GM12878 (cell line): Measurements from ENCODE around the gene PRTN3.
"Not testable (repeated sequence)": the region's sequence is repeated elsewhere in the genome, so short reads cannot be mapped to it uniquely, and the experiment has no call there.

Experiments used
- ATF3 ChIP-seq: IDR thresholded peaks from 2 replicates; pipeline ENCODE4 v1.6.1; 2011; ENCODE audit warnings: low read depth, mild to moderate bottlenecking, low read length, moderate library complexity, borderline replicate concordance; ENCODE audit errors: extremely low read depth
- CREB1 ChIP-seq: IDR thresholded peaks from 2 replicates; pipeline ENCODE4 v1.6.1; 2012; ENCODE audit warnings: low read depth, mild to moderate bottlenecking, inconsistent platforms
- CTCF ChIP-seq, 3 experiments: IDR thresholded peaks in 2 of 3; conservative IDR thresholded peaks in 1 of 3; 2 replicates each; pipeline ENCODE4 v1.5.1; 2011; ENCODE audit warnings: low read depth in 3 of 3, low read length in 3 of 3, mild to moderate bottlenecking in 3 of 3, control low read depth in 2 of 3, moderate library complexity in 2 of 3, inconsistent platforms in 1 of 3, mixed read lengths in 1 of 3; ENCODE audit not compliant: control insufficient read depth in 2 of 3, insufficient read depth in 1 of 3; ENCODE audit errors: extremely low read depth in 1 of 3
- MAX ChIP-seq: IDR thresholded peaks from 2 replicates; pipeline ENCODE4 v1.6.1; 2012; ENCODE audit warnings: low read depth, low read length, improper control_type of control experiment
- POLR2AphosphoS5 ChIP-seq: IDR thresholded peaks from 2 replicates; pipeline ENCODE4 v1.6.1; 2011; ENCODE audit warnings: mild to moderate bottlenecking, low read length, inconsistent platforms
- ZBTB33 ChIP-seq: fragments of 450-650 bp; IDR thresholded peaks from 2 replicates; pipeline ENCODE4 v1.6.1; 2017; ENCODE audit warnings: mild to moderate bottlenecking

- not testable (repeated sequence) for TF ChIP-seq POLR2AphosphoS5; MAX; CREB1; ZBTB33; CTCF (IDR thresholded peaks at IDR 0.05 in 2 of 3, conservative IDR thresholded peaks at IDR 0.05 in 1 of 3; ENCODE audit: control insufficient read depth in 2 of 3, extremely low read depth in 1 of 3, insufficient read depth in 1 of 3, low read depth in 3 of 3, low read length in 3 of 3); ATF3
Measured at GRCh38 chr19:878751-879561, 38.2 kb downstream of the PRTN3 start.
